PFSK-1 (cell line): Measurements from ENCODE around the gene AP2B1.

Source experiments
- FOXP2 ChIP-seq: optimal IDR thresholded peaks from 2 replicates; pipeline ENCODE3; 2011; ENCODE audit warnings: borderline replicate concordance, control low read depth, inconsistent platforms; ENCODE audit not compliant: insufficient read depth; ENCODE audit errors: extremely low read length, extremely low read depth
- POLR2AphosphoS5 ChIP-seq: IDR thresholded peaks from 2 replicates; pipeline ENCODE4 v1.6.1; 2012; ENCODE audit warnings: low read depth, mild to moderate bottlenecking, control low read depth, low read length, moderate library complexity
- SIN3A ChIP-seq: IDR thresholded peaks from 2 replicates; pipeline ENCODE4 v1.6.1; 2012; ENCODE audit warnings: mild to moderate bottlenecking, low read length, moderate library complexity, borderline replicate concordance; ENCODE audit not compliant: insufficient read depth
- TAF1 ChIP-seq: IDR thresholded peaks from 2 replicates; pipeline ENCODE4 v1.6.1; 2012; ENCODE audit warnings: low read length, control low read depth, borderline replicate concordance; ENCODE audit not compliant: insufficient read depth
- TF ChIP-seq, protein P1 (sequence below), 2 experiments: IDR thresholded peaks; 2 replicates each; pipeline versions ENCODE4 v1.6.1 to v1.8.0; 2011 to 2012; ENCODE audit warnings: low read depth in 2 of 2, low read length in 2 of 2, control low read depth in 1 of 2, inconsistent platforms in 1 of 2, mild to moderate bottlenecking in 1 of 2, moderate library complexity in 1 of 2; ENCODE audit not compliant: insufficient read depth in 1 of 2

Gene AP2B1

DNA sequence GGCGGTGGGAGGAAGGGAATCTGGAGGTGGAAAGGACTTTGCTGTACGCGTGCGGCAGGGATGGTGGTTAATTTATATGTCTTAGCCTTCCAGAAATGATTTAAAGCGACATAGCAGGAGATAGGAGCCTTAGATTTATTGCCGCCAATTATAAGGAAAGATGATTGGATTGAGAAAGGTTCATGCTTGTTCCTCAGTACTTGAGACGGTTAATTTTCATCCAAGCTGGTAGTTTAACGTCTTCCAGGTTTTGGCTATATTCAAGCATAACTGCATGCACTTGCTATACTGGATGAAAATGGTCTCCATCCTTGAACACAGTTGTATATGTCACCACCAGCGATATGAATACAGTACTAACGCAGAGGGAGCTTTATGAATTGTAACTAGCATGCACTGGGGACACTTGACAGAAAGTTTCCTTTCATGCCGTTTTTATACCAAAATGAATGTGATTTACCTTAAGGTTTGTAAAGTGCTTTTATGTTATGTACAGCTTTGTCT lies 8.1 kb upstream of the AP2B1 start:
- TF ChIP-seq FOXP2 (no peak), TAF1 (no peak), POLR2AphosphoS5 (no peak), SIN3A (no peak)
- TF ChIP-seq, protein P1, sequence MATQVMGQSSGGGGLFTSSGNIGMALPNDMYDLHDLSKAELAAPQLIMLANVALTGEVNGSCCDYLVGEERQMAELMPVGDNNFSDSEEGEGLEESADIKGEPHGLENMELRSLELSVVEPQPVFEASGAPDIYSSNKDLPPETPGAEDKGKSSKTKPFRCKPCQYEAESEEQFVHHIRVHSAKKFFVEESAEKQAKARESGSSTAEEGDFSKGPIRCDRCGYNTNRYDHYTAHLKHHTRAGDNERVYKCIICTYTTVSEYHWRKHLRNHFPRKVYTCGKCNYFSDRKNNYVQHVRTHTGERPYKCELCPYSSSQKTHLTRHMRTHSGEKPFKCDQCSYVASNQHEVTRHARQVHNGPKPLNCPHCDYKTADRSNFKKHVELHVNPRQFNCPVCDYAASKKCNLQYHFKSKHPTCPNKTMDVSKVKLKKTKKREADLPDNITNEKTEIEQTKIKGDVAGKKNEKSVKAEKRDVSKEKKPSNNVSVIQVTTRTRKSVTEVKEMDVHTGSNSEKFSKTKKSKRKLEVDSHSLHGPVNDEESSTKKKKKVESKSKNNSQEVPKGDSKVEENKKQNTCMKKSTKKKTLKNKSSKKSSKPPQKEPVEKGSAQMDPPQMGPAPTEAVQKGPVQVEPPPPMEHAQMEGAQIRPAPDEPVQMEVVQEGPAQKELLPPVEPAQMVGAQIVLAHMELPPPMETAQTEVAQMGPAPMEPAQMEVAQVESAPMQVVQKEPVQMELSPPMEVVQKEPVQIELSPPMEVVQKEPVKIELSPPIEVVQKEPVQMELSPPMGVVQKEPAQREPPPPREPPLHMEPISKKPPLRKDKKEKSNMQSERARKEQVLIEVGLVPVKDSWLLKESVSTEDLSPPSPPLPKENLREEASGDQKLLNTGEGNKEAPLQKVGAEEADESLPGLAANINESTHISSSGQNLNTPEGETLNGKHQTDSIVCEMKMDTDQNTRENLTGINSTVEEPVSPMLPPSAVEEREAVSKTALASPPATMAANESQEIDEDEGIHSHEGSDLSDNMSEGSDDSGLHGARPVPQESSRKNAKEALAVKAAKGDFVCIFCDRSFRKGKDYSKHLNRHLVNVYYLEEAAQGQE (IDR thresholded peaks at IDR 0.05; ENCODE audit: insufficient read depth in 1 of 2, low read depth in 2 of 2, low read length in 2 of 2): no peak

DNA sequence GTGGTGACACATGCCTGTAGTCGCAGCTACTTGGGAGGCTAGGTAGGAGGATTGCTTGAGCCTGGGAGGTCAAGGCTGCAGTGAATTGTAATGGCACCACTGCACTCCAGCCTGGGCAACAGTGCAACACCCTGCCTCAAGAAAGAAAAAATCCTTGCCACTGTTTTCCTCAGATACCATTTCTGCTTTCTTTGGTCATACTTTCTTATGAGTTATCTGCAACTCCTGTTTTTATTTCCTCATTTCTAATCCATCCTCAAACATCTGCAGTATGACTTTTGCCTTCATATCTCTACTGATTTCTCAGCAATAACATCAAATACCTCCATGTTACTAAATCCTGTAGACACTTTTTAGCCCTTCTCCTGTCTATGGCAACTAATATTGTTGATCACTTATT lies 3.1 kb upstream of the AP2B1 start:
- TF ChIP-seq, protein P1 (IDR thresholded peaks at IDR 0.05; ENCODE audit: insufficient read depth in 1 of 2, low read depth in 2 of 2, low read length in 2 of 2): no peak
- TF ChIP-seq POLR2AphosphoS5 (no peak), TAF1 (no peak), SIN3A (no peak)

DNA sequence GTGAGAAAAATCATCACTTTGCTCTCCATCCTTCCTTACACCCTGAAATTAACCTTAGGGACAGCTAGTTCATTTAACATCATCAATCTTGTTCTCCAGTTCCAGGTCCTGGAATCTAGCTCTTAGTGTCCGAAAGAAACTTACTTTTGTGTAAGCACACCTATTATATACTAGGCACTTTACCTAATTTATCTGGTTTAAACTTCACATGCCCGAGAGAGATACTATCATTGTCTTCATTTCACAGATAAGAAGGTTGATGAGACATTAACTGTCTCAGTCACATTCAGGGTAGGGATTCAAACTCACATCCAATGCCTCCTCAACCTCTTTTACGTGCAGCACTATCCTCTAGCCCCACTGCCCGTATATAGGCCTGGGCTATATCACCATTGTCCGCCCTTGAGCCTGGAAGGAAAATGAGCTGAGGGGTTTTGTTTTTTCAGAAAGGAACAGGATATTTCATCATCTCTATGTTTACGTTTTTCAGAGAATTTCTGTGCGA lies 501 bp upstream of the AP2B1 start:
- TF ChIP-seq, protein P1 (IDR thresholded peaks at IDR 0.05; ENCODE audit: insufficient read depth in 1 of 2, low read depth in 2 of 2, low read length in 2 of 2): no peak
- TF ChIP-seq POLR2AphosphoS5 (no peak), SIN3A (no peak), FOXP2 (no peak), TAF1 (no peak)

DNA sequence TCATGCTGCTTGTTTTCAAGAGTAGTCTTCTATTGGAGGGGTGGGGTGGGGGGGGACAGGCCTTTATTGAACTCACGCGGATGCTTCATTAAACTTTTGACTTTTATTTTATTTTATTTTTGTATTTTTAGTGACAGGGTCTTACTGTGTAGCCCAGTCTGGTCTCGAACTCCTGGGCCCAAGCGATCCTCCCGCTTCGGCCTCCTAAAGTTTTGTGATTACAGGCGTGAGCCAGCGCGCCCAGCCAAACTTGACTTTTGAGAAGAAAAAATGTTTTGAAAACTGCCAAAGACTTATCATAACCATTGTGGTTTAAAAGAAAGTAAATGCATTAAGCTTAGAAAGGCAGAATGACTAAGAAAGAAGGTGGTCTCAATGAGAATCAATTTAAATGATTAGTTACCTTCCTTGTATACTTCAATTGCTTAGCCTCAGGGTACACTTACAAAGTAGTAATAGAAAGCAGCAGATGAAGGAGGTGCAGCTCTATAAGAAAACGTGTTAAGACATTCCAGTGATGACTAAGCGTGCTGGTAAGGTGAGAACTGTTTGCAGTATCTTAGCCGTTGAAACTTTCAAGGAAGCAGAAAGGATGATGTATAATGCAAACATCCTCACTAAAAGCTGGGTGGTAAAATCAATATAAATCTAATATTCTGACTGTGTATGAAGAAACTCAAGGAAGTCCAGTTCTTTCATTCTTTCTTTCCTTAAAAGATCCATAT lies 1.2 kb downstream of the AP2B1 start:
- TF ChIP-seq SIN3A: no peak
- TF ChIP-seq FOXP2: no peak
- no peak for TF ChIP-seq TAF1
- no peak for TF ChIP-seq POLR2AphosphoS5
- TF ChIP-seq, protein P1 (IDR thresholded peaks at IDR 0.05; ENCODE audit: insufficient read depth in 1 of 2, low read depth in 2 of 2, low read length in 2 of 2): no peak

DNA sequence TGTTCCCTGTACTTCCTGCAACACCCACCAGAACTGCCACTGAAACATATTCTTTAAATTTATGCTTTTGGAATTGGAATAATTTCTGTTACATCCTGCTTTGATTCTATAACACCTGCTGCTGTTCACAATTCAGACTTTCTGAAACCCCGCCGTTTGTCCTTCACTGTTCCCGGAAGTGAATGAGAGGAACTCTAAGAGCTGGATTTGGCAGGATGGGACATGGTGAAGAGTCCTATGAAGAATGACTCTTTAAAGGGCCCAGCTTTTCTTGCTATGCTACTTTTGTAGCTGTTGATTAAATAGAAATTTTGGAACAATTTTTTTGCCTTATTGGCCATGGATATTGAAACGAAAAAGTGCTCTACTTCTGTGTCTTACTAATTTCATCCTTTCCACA lies 8.9 kb downstream of the AP2B1 start:
- TF ChIP-seq TAF1 (no peak), SIN3A (no peak), POLR2AphosphoS5 (no peak), FOXP2 (no peak)
- TF ChIP-seq, protein P1 (IDR thresholded peaks at IDR 0.05; ENCODE audit: insufficient read depth in 1 of 2, low read depth in 2 of 2, low read length in 2 of 2): no peak
